ENCODE data around the gene RAD51B.
"Not testable (repeated sequence)": the region's sequence is repeated elsewhere in the genome, so short reads cannot be mapped to it uniquely, and the experiment has no call there.

Gene RAD51B

DNA sequence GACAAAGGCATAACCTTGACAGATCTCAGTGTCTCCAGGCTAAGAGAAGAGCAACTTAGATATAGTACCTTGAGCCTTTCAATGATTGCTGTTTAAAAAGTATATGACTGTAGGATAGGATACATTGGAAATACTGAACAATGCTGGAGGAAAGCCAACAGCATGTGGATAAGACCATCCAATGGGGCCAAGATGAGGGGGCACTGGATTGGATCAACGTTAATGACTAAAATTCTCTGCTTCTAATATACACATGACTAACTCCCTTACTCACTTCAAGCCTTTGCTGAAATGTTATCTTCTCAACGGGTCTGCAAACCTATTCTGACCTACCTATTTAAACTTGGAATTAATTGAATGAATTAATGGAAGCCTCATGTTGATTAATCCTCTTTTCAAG lies 354.9 kb downstream of the RAD51B start:
- DNase-seq (ENCODE audit: low read depth in 2 of 2), result no peak

DNA sequence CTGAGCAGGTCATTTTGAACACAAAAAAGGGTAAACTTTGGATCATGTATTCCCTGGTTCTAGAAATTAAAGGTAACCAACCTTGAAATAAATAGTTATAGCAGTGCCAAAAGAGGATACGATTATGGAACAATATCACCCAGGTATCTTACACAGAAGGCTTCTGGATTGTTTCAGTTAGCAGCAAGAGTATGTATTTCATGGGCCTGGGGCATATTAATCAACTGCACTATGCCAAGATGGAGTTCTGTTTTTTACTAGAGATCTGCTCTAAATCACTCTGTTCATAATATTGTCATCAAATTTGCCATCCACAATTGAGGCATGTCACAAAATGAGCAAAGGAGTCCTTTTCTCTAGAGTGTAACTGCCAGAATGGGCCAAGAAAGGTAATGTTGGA lies 357.1 kb downstream of the RAD51B start:
- no peak for DNase-seq (ENCODE audit: low read depth in 2 of 2)

- no peak for DNase-seq (ENCODE audit: low read depth in 2 of 2)
These were observed 358.1 kb downstream of the RAD51B start for GRCh38 chr14:68177728-68178127.

GRCh38 chr14:68178282-68178681 lies 358.7 kb downstream of the RAD51B start:
- DNase-seq (ENCODE audit: low read depth in 2 of 2), result no peak

- no peak for DNase-seq (ENCODE audit: low read depth in 2 of 2)
These were observed 362.1 kb downstream of the RAD51B start for GRCh38 chr14:68181519-68182326.

- no peak for DNase-seq (ENCODE audit: low read depth in 2 of 2)
These were observed 362.9 kb downstream of the RAD51B start for GRCh38 chr14:68182492-68182891.

- DNase-seq (ENCODE audit: low read depth in 2 of 2), result not testable (repeated sequence)
These were observed 367.1 kb downstream of the RAD51B start for GRCh38 chr14:68186500-68187276.

DNA sequence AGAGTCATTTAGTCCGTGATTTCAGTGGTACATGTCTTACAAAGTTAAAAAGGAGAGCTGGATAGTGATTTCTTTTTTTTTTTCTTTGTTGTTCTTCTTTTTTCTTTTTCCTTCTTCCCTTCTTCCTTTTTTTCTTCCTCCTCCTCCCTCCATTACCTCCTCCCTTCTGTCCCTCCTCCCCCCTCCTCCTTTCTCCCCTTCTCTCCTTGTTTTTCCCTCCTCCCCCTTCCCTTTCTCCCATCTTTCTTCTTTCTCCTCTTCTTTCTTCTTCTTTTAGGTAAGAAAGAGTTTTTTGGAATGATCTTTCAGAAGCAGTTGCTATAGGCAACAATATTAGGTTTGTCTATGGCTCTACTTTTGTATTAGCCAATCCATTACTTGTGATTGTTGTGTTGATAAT lies 368.6 kb downstream of the RAD51B start:
- no peak for DNase-seq (ENCODE audit: low read depth in 2 of 2)

DNA sequence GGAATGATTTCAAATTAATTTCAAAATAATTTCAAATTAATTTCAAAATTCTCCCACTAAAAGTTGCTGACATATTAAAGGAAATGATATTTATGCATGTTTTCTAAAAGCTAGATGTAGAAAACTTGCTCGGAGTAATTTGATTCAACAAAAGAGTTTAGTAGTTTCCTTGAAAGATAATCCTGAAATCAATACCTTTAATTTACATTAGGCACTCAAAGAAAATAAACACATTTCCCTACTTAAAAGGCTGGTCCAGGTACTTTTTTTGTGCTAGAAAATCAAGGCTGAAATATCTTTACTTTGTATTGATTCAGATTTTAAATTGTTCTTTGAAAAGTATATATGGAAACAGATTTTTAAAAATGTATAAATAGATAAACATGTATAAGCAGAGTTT lies 370.5 kb downstream of the RAD51B start:
- no peak for DNase-seq (ENCODE audit: low read depth in 2 of 2)

GRCh38 chr14:68191567-68192321 lies 372.2 kb downstream of the RAD51B start:
- DNase-seq (ENCODE audit: low read depth in 2 of 2), result no peak

DNA sequence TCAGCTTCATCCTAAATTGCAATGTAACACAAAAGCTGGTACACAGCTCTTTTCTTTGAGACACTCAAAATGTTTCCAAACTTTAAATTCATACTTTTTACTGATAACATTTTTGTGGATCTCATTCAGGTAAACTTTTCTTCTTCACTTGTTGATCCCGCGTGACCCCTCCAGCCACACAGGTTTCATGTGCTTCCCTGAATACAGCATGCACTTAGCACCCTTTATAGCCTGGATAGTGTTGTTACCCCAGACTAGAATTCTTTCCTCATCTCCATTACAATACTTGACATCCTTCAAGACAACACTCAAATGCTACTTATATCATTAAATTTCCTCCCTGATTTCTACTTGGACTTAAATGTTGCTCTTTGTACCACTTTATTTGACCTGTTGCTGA lies 373.4 kb downstream of the RAD51B start:
- no peak for DNase-seq (ENCODE audit: low read depth in 2 of 2)

- DNase-seq (ENCODE audit: low read depth in 2 of 2), result no peak
These were observed 374.5 kb downstream of the RAD51B start for GRCh38 chr14:68193970-68194681.

GRCh38 chr14:68195126-68195525 lies 375.5 kb downstream of the RAD51B start:
- DNase-seq (ENCODE audit: low read depth in 2 of 2), result no peak

DNA sequence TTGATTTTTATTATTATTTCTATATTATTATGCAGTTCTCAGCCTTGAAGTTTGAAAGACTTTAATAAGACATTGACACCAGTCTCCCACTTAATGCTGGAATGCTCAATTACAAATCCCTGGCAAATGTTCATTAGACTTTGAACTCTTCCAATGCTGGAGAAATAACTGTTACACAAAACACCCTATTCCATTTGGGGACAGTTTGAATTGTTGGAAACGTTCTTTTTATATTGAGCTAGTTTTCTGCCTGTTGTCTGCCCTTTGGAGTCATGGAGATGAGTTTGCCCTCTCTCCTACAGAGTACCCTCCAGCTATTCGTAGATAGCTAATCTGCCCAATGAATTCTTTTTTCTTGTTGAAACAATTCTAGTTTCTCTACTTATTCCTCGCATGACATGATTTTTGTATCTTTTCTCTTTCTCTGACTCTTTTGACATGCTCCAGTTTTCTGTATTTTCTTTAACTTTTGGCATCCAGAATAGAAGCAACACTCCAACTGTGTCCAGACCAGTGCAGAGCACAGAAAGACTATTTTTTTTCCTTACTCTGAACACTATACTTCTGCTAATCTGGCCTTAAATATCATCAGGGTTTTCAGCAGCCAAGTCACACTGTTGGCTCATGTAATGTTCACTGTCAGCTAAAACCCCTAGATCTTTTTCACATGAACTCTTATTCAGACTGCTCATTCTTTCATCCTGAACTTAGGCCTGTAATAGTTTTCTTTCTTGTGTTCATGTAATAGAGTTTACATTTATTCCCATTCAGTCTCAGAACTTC lies 379.3 kb downstream of the RAD51B start:
- no peak for DNase-seq (ENCODE audit: low read depth in 2 of 2)

DNA sequence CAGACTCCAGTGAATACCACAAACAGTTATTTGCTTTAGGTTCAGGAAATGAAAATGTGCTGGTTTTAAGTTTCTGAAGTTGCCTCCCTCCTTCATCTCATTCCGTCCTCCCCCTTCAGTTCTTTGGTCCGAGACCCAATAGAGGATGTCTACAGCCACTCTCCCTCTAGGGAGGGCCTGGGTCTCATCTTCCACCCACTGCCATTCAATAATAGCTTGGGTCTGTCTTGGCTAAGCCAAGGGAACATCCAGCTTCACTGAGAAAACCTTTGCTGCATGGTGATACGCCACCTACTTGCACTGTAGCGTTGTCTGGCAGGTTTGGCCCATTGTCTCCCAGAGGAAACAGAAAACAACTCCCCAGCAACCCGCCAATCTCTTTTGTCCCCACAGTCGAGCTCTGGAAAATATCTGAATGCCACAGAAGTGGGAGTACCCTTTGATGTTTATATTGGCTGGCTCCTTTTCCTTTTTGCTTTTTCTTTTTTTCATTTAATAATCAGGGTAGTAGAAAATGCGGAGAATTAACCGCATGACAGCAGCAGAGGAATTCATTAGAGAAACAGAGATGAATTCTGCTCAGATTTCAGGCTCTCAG lies 380.1 kb downstream of the RAD51B start:
- DNase-seq (ENCODE audit: low read depth in 2 of 2), result no peak

DNA sequence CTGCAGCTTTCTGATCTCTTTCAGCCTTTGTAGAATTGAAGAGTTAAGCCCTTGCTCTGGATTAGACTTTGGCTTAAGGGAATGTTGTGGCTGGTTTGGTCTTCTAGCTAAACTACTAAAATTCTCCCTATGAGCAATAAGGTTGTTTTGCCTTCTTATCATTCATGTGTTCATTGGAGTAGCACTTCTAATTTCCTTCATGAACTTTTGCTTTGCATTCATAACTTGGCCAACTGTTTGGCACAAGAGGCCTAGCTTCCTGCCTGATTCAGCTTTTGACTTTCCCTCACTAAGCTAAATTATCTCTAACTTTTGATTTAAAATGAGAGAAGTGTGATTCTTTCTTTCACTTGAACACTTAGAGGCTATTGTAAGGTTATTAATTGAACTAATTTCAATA lies 384.3 kb downstream of the RAD51B start:
- no peak for DNase-seq (ENCODE audit: low read depth in 2 of 2)

- no peak for DNase-seq (ENCODE audit: low read depth in 2 of 2)
These were observed 388.6 kb downstream of the RAD51B start for GRCh38 chr14:68208218-68208617.

GRCh38 chr14:68208626-68209317 lies 389.2 kb downstream of the RAD51B start:
- no peak for DNase-seq (ENCODE audit: low read depth in 2 of 2)

DNA sequence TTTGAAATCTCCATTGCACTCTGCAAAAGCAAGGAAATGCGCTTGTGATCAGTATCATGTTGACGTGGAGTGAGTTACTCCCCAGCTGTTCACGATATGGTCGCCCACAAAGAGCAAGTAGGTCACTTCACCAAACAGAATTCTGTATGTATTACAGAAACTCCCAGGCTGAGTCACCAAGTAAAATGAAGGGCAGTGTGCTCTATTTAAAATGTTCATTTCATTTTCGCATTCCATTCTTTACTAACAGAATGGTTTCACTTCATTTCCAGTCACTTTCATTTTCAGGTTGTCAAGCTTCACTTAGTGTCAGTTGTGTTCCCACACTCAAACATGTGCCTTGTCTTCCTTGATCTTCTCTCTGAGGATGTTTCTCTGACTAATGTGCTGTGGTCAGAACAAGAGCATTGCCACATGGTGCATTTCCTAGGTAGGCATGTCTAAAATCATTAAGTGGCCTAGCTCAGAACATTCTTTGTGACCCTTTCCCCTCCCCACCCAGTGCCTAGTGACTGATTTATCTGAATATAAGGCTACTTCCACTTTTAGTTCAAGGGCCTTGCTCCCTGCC lies 391.2 kb downstream of the RAD51B start:
- DNase-seq (ENCODE audit: low read depth in 2 of 2), result peak; percentile 15 to 30

GRCh38 chr14:68211421-68211820 lies 391.8 kb downstream of the RAD51B start:
- DNase-seq (ENCODE audit: low read depth in 2 of 2), result no peak

Measured in stimulated activated CD8-positive, alpha-beta memory T cell treated with anti-CD3 and anti-CD28 coated beads, Interleukin-15, amount 100 ng/mL, for 48 hours (primary cell).